ENCODE results near the gene PLEKHG4B.
A peak's percentile ranks its signal among the peaks of the same experiment; 100 is the strongest.

Gene PLEKHG4B

GRCh38 chr5:173392-174290 lies 81.7 kb downstream of the PLEKHG4B start:
- DNase-seq, result no peak

DNA sequence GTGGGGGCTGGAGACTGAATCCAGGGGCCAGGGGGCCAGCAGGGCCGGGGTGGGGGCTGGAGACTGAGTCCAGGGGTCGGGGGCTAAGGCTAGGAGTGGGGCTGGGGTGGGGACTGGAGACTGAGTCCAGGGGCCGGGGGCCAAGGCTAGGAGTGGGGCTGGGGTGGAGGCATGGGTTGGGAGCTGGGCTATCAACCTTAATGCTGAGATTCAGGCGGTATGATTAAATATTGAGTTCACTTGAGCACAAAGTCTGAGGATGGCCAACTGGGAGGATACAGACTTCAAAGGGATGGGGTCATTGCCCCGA lies 82.3 kb downstream of the PLEKHG4B start:
- DNase-seq, result no peak

- no peak for DNase-seq
These were observed 83.0 kb downstream of the PLEKHG4B start for GRCh38 chr5:174876-175465.

DNA sequence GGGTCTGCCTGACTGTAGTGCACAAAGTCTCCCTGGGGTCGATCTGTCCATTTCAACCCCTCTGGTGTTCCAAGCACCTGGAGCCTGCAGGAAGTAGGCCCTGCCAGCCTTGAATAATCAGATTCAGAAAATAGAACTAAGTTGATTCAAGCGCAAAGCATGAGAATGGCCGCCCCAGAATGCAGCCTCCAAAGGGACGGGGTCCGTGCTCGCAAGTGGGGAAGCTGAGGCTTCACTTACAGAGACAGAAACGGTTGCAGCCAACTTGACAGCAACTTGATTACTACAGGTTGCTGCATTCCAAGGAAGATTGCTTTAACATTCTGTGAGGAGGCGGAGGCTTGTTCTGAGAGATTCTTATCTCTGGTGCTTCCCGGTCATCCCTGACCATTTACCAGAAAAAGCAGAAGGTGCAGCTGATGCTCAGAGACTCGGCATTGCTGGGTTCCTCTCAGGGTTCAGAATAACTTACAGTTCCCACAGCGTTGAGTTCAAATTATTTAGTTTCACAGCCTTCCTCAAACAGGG lies 84.4 kb downstream of the PLEKHG4B start:
- DNase-seq, result no peak

DNA sequence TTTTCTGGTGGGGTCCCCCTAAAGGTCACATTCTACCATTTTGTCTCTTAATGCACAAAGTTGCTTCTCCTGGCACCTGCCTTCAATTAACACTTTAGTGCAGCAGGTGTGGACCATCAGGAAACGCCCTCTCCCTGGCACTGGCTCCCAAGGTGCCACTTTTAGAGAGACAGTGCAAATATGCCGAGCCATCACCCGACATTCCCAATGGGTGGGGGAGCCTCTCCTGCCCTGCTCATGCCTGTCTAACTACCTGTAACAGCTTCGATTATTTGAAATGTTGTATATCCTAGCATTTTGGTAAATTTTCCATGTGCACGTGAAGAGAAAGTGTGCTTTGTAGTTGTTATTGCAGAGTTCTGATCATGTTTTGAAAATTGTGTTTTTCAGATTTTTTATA lies 86.1 kb downstream of the PLEKHG4B start:
- no peak for DNase-seq

DNA sequence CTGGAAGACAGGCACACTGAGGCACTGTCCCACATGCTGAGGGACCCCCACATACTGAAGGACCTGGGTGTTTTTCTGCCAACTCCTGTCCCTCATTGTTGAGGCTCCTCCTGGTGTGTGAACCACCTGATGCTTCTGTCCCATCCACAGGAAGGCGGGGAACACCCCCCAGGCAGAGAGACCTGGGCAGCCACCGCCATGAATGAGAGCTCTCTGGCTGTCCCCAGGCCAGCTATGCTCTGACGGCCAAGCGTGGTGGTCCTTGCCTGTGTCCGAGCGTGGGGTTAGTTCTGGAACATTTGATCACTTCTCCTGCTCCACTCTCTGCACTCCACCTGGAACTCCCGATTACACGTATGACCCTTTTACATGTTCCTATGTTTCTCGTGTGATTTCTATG lies 87.4 kb downstream of the PLEKHG4B start:
- DNase-seq, result no peak

DNA sequence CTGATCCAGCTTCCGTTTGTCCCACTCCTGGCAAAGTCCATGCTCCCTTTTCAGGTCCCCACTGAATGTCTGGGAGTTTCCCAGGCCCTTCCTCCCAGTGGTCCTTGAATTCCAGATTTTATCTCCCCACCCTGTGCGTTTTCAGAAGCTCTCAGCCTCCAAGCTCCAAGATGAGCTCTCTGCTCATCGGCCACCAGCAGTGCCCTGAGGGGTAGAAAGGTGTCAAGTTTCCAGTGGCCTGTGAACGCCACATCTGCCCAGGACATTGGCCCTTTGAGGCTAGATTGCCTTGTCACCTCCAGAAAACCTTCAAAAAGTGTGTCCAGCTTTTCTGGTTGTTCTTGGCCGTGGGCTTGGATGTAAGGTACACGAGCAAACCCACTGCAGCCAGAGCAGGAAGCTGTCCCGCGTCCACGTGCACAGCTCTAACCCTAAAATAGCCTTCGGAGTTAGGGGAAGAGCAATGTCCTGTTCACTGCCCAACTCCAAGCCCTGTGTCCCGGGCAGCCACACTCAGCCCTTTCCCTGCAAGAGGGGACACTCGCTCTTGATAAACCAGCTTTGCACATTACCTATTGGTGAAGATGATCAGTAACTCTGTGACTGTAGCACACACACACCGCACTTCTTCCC lies 88.4 kb downstream of the PLEKHG4B start:
- no peak for DNase-seq

GRCh38 chr5:181160-181559 lies 89.2 kb downstream of the PLEKHG4B start:
- no peak for DNase-seq

GRCh38 chr5:181566-181965 lies 89.6 kb downstream of the PLEKHG4B start:
- DNase-seq, result no peak

DNA sequence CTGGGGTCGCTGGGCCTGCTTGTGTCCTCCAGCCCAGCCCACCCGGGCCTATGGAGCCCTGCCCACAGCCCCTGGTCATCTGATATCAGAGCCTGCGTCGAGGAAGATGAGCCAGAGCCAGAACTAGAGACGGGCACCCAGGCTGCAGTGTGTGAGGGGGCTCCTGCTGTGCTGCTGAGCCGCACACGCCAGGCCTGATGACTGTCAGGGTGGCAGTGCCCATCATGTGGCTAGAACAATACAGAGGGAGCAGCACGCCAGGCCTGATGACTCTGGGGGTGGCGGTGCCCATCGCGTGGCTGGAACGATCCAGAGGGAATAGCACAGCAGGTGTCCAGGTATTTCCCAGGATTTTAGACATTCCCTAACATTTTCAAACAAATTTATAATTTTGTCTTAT lies 90.2 kb downstream of the PLEKHG4B start:
- no peak for DNase-seq

GRCh38 chr5:184471-184870 lies 92.5 kb downstream of the PLEKHG4B start:
- no peak for DNase-seq

DNA sequence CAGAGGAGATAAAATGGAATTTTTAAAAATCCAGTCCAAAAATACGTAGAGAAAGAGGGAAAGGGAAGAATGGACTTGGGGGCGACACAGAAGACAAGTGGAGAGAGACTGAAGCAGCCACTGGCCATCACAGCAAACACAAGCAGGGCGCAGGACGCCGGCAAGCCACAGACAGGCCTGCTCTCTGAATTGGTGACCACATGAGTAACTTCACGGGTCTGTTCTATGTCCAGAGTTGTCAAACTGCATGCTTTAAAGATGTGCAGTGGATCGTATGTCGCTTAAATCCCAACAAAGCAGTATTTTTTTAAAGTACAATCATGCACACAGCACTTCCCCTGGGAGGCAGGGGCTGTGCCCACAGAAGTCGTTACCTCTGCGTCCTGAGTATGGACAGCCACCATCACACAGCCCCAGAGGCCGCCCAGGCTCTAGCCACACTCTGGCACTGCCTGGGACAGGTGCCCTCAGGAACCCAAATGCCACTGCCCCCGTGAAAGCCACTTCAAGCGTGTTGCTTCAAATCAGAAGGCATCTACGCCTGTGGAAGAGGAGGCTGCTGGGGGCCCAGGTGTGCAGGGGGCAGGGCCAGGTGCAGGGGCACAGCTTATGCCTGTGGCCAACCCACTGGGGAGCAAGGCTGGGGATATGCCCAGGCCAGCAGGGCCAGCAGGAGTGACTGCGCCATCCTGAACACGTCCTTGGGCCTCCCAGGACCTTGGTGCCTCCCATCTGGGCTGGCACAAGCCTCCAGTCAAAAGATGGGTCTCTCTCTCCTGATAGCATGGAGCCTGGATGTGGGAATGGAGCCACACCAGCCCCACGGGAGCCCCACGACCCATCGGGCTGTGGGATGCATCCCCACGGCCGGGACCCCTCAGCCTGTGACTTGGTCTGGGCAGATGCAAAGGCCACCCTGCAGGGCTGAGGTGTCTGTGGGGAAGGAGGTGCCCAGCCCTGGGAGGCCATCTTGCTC lies 93.4 kb downstream of the PLEKHG4B start:
- no peak for DNase-seq

GRCh38 chr5:186091-187041 lies 94.4 kb downstream of the PLEKHG4B start:
- no peak for DNase-seq

- no peak for DNase-seq
These were observed 95.1 kb downstream of the PLEKHG4B start for GRCh38 chr5:187042-187431.

- DNase-seq, result no peak
These were observed 95.9 kb downstream of the PLEKHG4B start for GRCh38 chr5:187617-188451.

- DNase-seq, result peak; percentile 47
These were observed 96.8 kb downstream of the PLEKHG4B start for GRCh38 chr5:188488-189481.

DNA sequence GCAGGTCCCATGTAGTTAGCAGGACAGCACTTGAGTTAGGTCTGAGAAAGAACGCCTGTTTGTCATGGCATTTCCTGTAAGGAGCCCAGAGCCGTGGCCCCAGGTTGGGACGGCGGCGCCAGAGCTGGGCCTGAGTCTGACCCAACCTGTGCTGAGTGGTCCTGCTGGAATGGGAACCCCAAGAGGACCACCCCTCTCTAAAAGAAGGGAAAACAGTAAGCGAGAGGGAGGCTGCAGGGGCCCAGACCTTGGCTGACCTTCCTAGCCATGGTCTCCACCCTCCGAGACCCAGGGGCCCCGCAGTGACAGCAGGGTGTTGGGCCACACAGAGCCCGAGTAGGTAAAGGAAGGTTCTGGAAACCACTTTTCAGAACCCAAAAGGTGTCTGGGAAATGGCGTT lies 97.5 kb downstream of the PLEKHG4B start:
- no peak for DNase-seq

GRCh38 chr5:189976-190365 lies 98.0 kb downstream of the PLEKHG4B start:
- DNase-seq, result no peak

GRCh38 chr5:190366-191035 lies 98.5 kb downstream of the PLEKHG4B start:
- DNase-seq, result no peak

Measured in GOT3 (cell line).